Measurements from ENCODE around the gene CSNK2A3. TPM values are rescaled to one million over a fixed set of nuclear protein-coding genes. Genes with fewer than 3 reads are reported as not detected.

The CSNK2A3 gene
- total and polyA plus RNA-seq, 10 of the 15 experiments (the other 5 are each of a cell fraction or from before 2014, with no cell fraction given), result 0.68 to 6.2 (median 1.4) TPM

DNA sequence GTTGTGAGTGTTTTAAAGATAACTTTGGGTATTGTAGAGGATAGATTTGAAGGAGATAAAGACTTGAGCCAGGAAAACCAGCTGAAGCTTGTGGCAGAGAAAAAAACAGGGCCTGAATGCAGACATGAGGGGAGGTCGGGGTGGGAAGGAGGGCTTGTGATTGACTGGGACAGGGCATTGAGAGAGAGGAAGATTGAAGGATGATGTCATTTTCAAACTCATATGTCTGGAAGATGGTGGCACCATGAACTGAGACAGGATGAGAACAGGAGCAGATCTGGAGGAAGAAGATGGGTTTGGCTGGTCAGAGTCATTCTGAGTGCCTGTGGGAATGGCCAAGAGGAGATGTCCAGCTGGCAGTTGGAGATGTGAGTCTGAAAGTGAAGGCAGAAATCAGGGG, 14.7 kb downstream of the CSNK2A3 start:
- intact Hi-C loops (cut with micrococcal nuclease; ENCODE audit: unreplicated experiment) (no loop called here), in situ Hi-C loops (cut with MboI) (no loop called here)
- H3K27me3 ChIP-seq (replicated peaks in 1 of 2; ENCODE audit: control insufficient read depth in 2 of 2, insufficient read depth in 2 of 2, low read length in 1 of 2), result no peaks in the 10 kb centered on the region
- ChIA-PET RAD21 (ENCODE audit: unreplicated experiment) (interaction anchor here (0.7 kb wide), 1 partner anchor 165 kb away, joined by 4 read pairs; no protein-coding TSS in a partner anchor), POLR2A (no interaction called here), SMC1A (ENCODE audit: uncharacterized antibody, unreplicated experiment) (no interaction called here), CTCF (no interaction called here)
- H3K9me3 ChIP-seq (replicated peaks; ENCODE audit: control insufficient read depth, insufficient read depth, low read length), result no peaks in the 10 kb centered on the region
- BruUV-seq (replicated peaks), result no TSS peak
- H2AFZ ChIP-seq (ENCODE audit: control insufficient read depth, low read depth, low read length), result no peak overlapping the region
- H3K4me2 ChIP-seq (ENCODE audit: control insufficient read depth, insufficient read depth), result no peak overlapping the region
- H3K4me1 ChIP-seq (ENCODE audit: control insufficient read depth, insufficient read depth, low read length), result no peaks in the 10 kb centered on the region
- no peak for DNase-seq (ENCODE audit: low read depth, low spot score)
- H4K20me1 ChIP-seq (ENCODE audit: control insufficient read depth, insufficient read depth), result no peaks in the 10 kb centered on the region
- H3K9ac ChIP-seq (ENCODE audit: control insufficient read depth, insufficient read depth, low read length), result no peak overlapping the region
- H3K79me2 ChIP-seq (ENCODE audit: control insufficient read depth, insufficient read depth, low read length), result no peaks in the 10 kb centered on the region
- H3K4me3 ChIP-seq, result no peak overlapping the region
- FAIRE-seq, result no peak
- ATAC-seq, result no peak
- TF ChIP-seq, protein P1, sequence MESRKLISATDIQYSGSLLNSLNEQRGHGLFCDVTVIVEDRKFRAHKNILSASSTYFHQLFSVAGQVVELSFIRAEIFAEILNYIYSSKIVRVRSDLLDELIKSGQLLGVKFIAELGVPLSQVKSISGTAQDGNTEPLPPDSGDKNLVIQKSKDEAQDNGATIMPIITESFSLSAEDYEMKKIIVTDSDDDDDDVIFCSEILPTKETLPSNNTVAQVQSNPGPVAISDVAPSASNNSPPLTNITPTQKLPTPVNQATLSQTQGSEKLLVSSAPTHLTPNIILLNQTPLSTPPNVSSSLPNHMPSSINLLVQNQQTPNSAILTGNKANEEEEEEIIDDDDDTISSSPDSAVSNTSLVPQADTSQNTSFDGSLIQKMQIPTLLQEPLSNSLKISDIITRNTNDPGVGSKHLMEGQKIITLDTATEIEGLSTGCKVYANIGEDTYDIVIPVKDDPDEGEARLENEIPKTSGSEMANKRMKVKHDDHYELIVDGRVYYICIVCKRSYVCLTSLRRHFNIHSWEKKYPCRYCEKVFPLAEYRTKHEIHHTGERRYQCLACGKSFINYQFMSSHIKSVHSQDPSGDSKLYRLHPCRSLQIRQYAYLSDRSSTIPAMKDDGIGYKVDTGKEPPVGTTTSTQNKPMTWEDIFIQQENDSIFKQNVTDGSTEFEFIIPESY (IDR thresholded peaks at IDR 0.05), result no peak
- TF ChIP-seq, protein P2, sequence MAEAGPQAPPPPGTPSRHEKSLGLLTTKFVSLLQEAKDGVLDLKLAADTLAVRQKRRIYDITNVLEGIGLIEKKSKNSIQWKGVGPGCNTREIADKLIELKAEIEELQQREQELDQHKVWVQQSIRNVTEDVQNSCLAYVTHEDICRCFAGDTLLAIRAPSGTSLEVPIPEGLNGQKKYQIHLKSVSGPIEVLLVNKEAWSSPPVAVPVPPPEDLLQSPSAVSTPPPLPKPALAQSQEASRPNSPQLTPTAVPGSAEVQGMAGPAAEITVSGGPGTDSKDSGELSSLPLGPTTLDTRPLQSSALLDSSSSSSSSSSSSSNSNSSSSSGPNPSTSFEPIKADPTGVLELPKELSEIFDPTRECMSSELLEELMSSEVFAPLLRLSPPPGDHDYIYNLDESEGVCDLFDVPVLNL (IDR thresholded peaks at IDR 0.05; ENCODE audit: low read depth, low read length), result no peak
- TF ChIP-seq IKZF1 (conservative IDR thresholded peaks at IDR 0.05) (no peak), RAD21 (IDR thresholded peaks at IDR 0.05; ENCODE audit: insufficient read depth, low read depth, low read length) (no peak), JUNB (IDR thresholded peaks at IDR 0.05) (no peak), ZBED1 (IDR thresholded peaks at IDR 0.05; ENCODE audit: borderline replicate concordance) (no peak), SREBF1 (IDR thresholded peaks at IDR 0.05; ENCODE audit: low read length) (no peak), WRNIP1 (IDR thresholded peaks at IDR 0.05; ENCODE audit: borderline replicate concordance, low read depth, low read length) (no peak), ZNF274 (IDR thresholded peaks at IDR 0.05; ENCODE audit: insufficient read depth, insufficient read length) (no peak), RAD51 (IDR thresholded peaks at IDR 0.05) (no peak)
- TF ChIP-seq, protein P3, sequence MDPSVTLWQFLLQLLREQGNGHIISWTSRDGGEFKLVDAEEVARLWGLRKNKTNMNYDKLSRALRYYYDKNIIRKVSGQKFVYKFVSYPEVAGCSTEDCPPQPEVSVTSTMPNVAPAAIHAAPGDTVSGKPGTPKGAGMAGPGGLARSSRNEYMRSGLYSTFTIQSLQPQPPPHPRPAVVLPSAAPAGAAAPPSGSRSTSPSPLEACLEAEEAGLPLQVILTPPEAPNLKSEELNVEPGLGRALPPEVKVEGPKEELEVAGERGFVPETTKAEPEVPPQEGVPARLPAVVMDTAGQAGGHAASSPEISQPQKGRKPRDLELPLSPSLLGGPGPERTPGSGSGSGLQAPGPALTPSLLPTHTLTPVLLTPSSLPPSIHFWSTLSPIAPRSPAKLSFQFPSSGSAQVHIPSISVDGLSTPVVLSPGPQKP (IDR thresholded peaks at IDR 0.05; ENCODE audit: low read depth, low read length), result no peak
- TF ChIP-seq, protein P4, sequence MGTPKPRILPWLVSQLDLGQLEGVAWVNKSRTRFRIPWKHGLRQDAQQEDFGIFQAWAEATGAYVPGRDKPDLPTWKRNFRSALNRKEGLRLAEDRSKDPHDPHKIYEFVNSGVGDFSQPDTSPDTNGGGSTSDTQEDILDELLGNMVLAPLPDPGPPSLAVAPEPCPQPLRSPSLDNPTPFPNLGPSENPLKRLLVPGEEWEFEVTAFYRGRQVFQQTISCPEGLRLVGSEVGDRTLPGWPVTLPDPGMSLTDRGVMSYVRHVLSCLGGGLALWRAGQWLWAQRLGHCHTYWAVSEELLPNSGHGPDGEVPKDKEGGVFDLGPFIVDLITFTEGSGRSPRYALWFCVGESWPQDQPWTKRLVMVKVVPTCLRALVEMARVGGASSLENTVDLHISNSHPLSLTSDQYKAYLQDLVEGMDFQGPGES (IDR thresholded peaks at IDR 0.05), result no peak
- TF ChIP-seq, protein P5, sequence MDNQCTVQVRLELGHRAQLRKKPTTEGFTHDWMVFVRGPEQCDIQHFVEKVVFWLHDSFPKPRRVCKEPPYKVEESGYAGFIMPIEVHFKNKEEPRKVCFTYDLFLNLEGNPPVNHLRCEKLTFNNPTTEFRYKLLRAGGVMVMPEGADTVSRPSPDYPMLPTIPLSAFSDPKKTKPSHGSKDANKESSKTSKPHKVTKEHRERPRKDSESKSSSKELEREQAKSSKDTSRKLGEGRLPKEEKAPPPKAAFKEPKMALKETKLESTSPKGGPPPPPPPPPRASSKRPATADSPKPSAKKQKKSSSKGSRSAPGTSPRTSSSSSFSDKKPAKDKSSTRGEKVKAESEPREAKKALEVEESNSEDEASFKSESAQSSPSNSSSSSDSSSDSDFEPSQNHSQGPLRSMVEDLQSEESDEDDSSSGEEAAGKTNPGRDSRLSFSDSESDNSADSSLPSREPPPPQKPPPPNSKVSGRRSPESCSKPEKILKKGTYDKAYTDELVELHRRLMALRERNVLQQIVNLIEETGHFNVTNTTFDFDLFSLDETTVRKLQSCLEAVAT (IDR thresholded peaks at IDR 0.05), result no peak
- 0% methylated on average over 1 of the region's 1 CpG for WGBS (ENCODE audit: insufficient coverage, insufficient replicate concordance, low lambda C conversion rate, missing lambda C conversion rate)
- no peak overlapping the region for H3K27ac ChIP-seq (ENCODE audit: control insufficient read depth, insufficient read depth)
- H3K36me3 ChIP-seq (ENCODE audit: control insufficient read depth in 2 of 2, insufficient read depth in 2 of 2, low read length in 1 of 2), result no peaks in the 10 kb centered on the region; a peak in 1 of 4 replicates

Measured in GM12878 (cell line).